Measurements from ENCODE around the gene PARD3.
"Not testable (repeated sequence)": the region's sequence is repeated elsewhere in the genome, so short reads cannot be mapped to it uniquely, and the experiment has no call there.

Gene PARD3

DNA sequence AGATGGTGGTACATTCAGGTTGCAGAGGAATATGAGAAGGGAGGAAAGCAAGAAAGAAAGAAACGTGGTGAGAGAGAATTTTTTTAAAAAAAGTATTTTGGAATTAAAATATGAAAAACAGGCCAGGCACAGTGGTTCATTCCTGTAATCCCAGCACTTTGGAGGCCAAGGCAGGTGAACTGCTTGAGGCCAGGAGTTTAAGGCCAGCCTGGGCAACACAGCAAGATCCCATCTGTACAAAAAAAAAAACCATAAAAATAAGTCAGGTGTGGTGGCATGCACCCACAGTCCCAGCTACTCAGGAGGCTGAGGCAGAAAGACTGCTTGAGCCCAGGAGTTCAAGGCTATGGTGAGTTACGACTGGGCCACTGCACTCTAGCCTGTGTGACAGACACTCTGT is 112.1 kb downstream of the PARD3 start:
- CTCF ChIA-PET, result no interaction called here
- TF ChIP-seq, protein P1, sequence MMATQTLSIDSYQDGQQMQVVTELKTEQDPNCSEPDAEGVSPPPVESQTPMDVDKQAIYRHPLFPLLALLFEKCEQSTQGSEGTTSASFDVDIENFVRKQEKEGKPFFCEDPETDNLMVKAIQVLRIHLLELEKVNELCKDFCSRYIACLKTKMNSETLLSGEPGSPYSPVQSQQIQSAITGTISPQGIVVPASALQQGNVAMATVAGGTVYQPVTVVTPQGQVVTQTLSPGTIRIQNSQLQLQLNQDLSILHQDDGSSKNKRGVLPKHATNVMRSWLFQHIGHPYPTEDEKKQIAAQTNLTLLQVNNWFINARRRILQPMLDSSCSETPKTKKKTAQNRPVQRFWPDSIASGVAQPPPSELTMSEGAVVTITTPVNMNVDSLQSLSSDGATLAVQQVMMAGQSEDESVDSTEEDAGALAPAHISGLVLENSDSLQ (IDR thresholded peaks at IDR 0.05), result no peak
- TF ChIP-seq ARNT (IDR thresholded peaks at IDR 0.05) (no peak), CTBP1 (IDR thresholded peaks at IDR 0.05; ENCODE audit: borderline replicate concordance) (no peak), TARDBP (IDR thresholded peaks at IDR 0.05) (no peak), FOXK2 (IDR thresholded peaks at IDR 0.05) (no peak)
- POLR2A ChIA-PET, result no interaction called here
- DNase-seq (ENCODE audit: extremely low spot score), result no peak

GRCh38 chr10:34702093-34702937 is 112.8 kb downstream of the PARD3 start:
- CTCF ChIA-PET, result no interaction called here
- TF ChIP-seq, protein P1 (IDR thresholded peaks at IDR 0.05), result no peak
- TF ChIP-seq FOXM1 (IDR thresholded peaks at IDR 0.05; ENCODE audit: borderline replicate concordance) (no peak), FOXA1 (IDR thresholded peaks at IDR 0.05) (no peak)
- POLR2A ChIA-PET, result no interaction called here
- no peak for DNase-seq (ENCODE audit: extremely low spot score)

DNA sequence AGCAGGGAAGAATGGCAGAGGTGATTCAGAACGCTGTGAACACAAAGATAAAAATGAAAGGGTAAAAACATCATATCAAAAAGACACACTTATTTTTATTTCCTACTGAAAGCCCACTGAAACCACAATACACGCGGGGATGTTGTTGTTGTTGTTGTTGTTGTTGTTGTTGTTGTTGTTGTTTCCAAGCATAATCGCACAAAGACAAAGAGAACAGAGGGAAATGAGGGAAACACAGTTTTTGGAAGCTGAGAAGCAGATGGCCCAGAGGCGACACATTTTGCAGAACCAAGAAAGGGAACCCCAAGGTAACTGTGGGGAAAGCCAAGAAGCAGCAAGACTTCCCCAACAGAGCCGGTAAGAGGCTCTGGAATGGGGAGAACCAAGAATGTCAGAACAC is 113.9 kb downstream of the PARD3 start:
- ChIA-PET POLR2A (no interaction called here), CTCF (interaction anchor here (0.7 to 1.1 kb wide), 2 partner anchors 23 to 175 kb away, joined by 3 read pairs; no protein-coding TSS in a partner anchor)
- TF ChIP-seq ARNT (IDR thresholded peaks at IDR 0.05), result no peak
- TF ChIP-seq L3MBTL2 (conservative IDR thresholded peaks at IDR 0.05), result no peak
- no peak for TF ChIP-seq SP1 (IDR thresholded peaks at IDR 0.05)
- TF ChIP-seq BHLHE40 (IDR thresholded peaks at IDR 0.05; ENCODE audit: borderline replicate concordance), result no peak
- TF ChIP-seq, protein P1 (IDR thresholded peaks at IDR 0.05), result no peak
- no peak for TF ChIP-seq SUZ12 (IDR thresholded peaks at IDR 0.05)
- TF ChIP-seq TARDBP (IDR thresholded peaks at IDR 0.05), result no peak
- no peak for TF ChIP-seq FOXK2 (IDR thresholded peaks at IDR 0.05)
- no peak for TF ChIP-seq FOXM1 (IDR thresholded peaks at IDR 0.05; ENCODE audit: borderline replicate concordance)
- no peak for TF ChIP-seq FOXA1 (IDR thresholded peaks at IDR 0.05)
- TF ChIP-seq ZNF384 (IDR thresholded peaks at IDR 0.05), result no peak
- no peak for TF ChIP-seq NFRKB (IDR thresholded peaks at IDR 0.05)
- TF ChIP-seq LEF1 (IDR thresholded peaks at IDR 0.05; ENCODE audit: borderline replicate concordance), result no peak
- TF ChIP-seq ELF4 (IDR thresholded peaks at IDR 0.05), result no peak
- TF ChIP-seq CTBP1 (IDR thresholded peaks at IDR 0.05; ENCODE audit: borderline replicate concordance), result no peak
- no peak for TF ChIP-seq HDGF (IDR thresholded peaks at IDR 0.05; ENCODE audit: borderline replicate concordance)
- DNase-seq (ENCODE audit: extremely low spot score), result no peak

DNA sequence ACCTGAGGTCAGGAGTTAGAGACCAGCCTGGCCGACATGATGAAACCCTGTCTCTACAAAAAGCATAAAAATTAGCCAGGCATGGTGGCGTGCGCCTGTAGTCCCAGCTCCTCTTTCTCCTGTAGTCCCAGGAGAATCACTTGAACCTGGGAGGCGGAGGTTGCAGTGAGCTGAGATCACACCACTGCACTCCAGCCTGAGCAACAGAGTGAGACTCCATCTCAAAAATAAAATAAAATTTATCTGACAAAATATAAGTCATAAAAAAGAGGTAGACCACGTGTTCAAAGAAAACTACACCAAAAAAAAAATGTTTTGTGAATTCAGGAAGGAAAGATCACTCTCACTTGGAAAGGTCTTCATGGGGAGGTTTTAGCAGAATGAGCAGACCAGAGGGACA is 114.3 kb downstream of the PARD3 start:
- POLR2A ChIA-PET; DNase-seq (ENCODE audit: extremely low spot score): not testable (repeated sequence)
- CTCF ChIA-PET, result interaction anchor here (1.1 kb wide), 1 partner anchor 23 kb away, joined by 3 read pairs; no protein-coding TSS in a partner anchor

DNA sequence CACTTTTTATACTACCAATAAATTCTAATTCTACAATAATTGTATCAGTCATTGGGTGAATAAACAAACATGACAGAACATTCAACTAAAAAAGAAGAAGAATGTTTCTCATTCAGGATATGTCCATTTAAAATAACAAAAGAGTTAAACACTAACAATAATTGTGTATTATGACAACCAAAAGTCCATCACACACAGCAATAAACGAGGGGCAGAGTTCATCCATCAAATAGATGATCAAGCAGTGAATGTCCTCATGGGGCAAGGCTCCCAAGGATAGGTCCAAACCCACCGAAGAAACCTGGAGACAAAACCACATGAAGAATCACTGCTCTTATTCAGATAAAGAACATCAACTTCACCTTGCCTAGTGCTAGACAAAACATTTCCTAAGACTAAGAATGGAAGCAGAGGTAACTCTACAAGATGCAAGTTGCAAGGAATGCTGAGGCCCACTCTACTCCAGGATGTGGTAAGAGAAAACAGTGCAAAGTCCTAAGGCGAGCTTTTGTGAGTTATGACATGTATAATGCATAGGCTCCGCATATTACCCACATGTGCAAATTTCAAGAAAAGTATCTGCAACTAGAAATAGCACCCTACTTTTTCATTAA is 115.1 kb downstream of the PARD3 start:
- CTCF ChIA-PET, result interaction anchor here (1.1 kb wide), 1 partner anchor 24 kb away, joined by 3 read pairs; no protein-coding TSS in a partner anchor
- POLR2A ChIA-PET, result no interaction called here
- TF ChIP-seq L3MBTL2 (conservative IDR thresholded peaks at IDR 0.05) (no peak), ZNF384 (IDR thresholded peaks at IDR 0.05) (no peak), ELF4 (IDR thresholded peaks at IDR 0.05) (no peak), CTBP1 (IDR thresholded peaks at IDR 0.05; ENCODE audit: borderline replicate concordance) (no peak), FOXM1 (IDR thresholded peaks at IDR 0.05; ENCODE audit: borderline replicate concordance) (no peak)
- TF ChIP-seq, protein P1 (IDR thresholded peaks at IDR 0.05), result no peak
- DNase-seq (ENCODE audit: extremely low spot score), result no peak

- POLR2A ChIA-PET, result no interaction called here
- CTCF ChIA-PET, result interaction anchor here (0.6 kb wide), 1 partner anchor 147 kb away, joined by 5 read pairs; no protein-coding TSS in a partner anchor
- no peak for DNase-seq (ENCODE audit: extremely low spot score)
- TF ChIP-seq ELF4 (IDR thresholded peaks at IDR 0.05) (no peak), NFRKB (IDR thresholded peaks at IDR 0.05) (no peak), FOXA1 (IDR thresholded peaks at IDR 0.05) (no peak), TARDBP (IDR thresholded peaks at IDR 0.05) (no peak), FOXM1 (IDR thresholded peaks at IDR 0.05; ENCODE audit: borderline replicate concordance) (no peak), LEF1 (IDR thresholded peaks at IDR 0.05; ENCODE audit: borderline replicate concordance) (no peak), L3MBTL2 (conservative IDR thresholded peaks at IDR 0.05) (no peak), CTBP1 (IDR thresholded peaks at IDR 0.05; ENCODE audit: borderline replicate concordance) (no peak), SUZ12 (IDR thresholded peaks at IDR 0.05) (no peak), SP1 (IDR thresholded peaks at IDR 0.05) (no peak), FOXK2 (IDR thresholded peaks at IDR 0.05) (no peak), ZNF384 (IDR thresholded peaks at IDR 0.05) (no peak), BHLHE40 (IDR thresholded peaks at IDR 0.05; ENCODE audit: borderline replicate concordance) (no peak), HDGF (IDR thresholded peaks at IDR 0.05; ENCODE audit: borderline replicate concordance) (no peak), ARNT (IDR thresholded peaks at IDR 0.05) (no peak)
- TF ChIP-seq, protein P1 (IDR thresholded peaks at IDR 0.05), result no peak
Observed at GRCh38 chr10:34698979-34699378, 116.1 kb downstream of the PARD3 start.
